Activated CD4-positive, CD25-positive, alpha-beta regulatory T cell treated with anti-CD3 and anti-CD28 coated beads, Interleukin-2, amount 50 U/mL, for 72 hours (primary cell): ENCODE results near the gene SOBP.

Source experiments
- DNase-seq: peaks from one replicate; pipeline ENCODE4 v3.0.0; 2021

Gene SOBP

GRCh38 chr6:107644513-107644912 lies 154.6 kb downstream of the SOBP start:
- DNase-seq, result no peak

- DNase-seq, result no peak
Observed at GRCh38 chr6:107645740-107646139, 155.8 kb downstream of the SOBP start.

- no peak for DNase-seq
Observed at GRCh38 chr6:107646176-107646575, 156.3 kb downstream of the SOBP start.

GRCh38 chr6:107646776-107647438 lies 157.0 kb downstream of the SOBP start:
- no peak for DNase-seq

- no peak for DNase-seq
Observed at GRCh38 chr6:107647439-107647948, 157.6 kb downstream of the SOBP start.

GRCh38 chr6:107648983-107649382 lies 159.1 kb downstream of the SOBP start:
- DNase-seq, result no peak

- no peak for DNase-seq
Observed at GRCh38 chr6:107652526-107653182, 162.7 kb downstream of the SOBP start.

GRCh38 chr6:107653183-107653580 lies 163.3 kb downstream of the SOBP start:
- no peak for DNase-seq

- no peak for DNase-seq
Observed at GRCh38 chr6:107653861-107654394, 164.0 kb downstream of the SOBP start.

- no peak for DNase-seq
Observed at GRCh38 chr6:107654764-107655163, 164.8 kb downstream of the SOBP start.

GRCh38 chr6:107655245-107655644 lies 165.3 kb downstream of the SOBP start:
- no peak for DNase-seq

GRCh38 chr6:107655864-107656263 lies 165.9 kb downstream of the SOBP start:
- no peak for DNase-seq

GRCh38 chr6:107656401-107656800 lies 166.5 kb downstream of the SOBP start:
- no peak for DNase-seq

- DNase-seq, result no peak
Observed at GRCh38 chr6:107656883-107657282, 167.0 kb downstream of the SOBP start.

GRCh38 chr6:107657373-107657754 lies 167.4 kb downstream of the SOBP start:
- DNase-seq, result no peak

- peak; percentile 46 for DNase-seq
Observed at GRCh38 chr6:107657755-107658461, 168.0 kb downstream of the SOBP start.

- DNase-seq, result no peak
Observed at GRCh38 chr6:107658920-107659865, 169.3 kb downstream of the SOBP start.

GRCh38 chr6:107660839-107661238 lies 170.9 kb downstream of the SOBP start:
- DNase-seq, result no peak

GRCh38 chr6:107661291-107661690 lies 171.4 kb downstream of the SOBP start:
- no peak for DNase-seq

- DNase-seq, result no peak
Observed at GRCh38 chr6:107662333-107662732, 172.4 kb downstream of the SOBP start.

GRCh38 chr6:107663308-107663707 lies 173.4 kb downstream of the SOBP start:
- no peak for DNase-seq

GRCh38 chr6:107665382-107665781 lies 175.5 kb downstream of the SOBP start:
- no peak for DNase-seq
